ENCODE data around the gene TRANK1. TPM values are rescaled to one million over a fixed set of nuclear protein-coding genes. Genes with fewer than 3 reads are reported as not detected.

Gene TRANK1
- total and polyA plus RNA-seq, 4 donors, result 2.9 to 40.0 (median 10.2) TPM

GRCh38 chr3:36796881-36797280 is 148.0 kb downstream of the TRANK1 start (continued):
- TF ChIP-seq, protein P1, sequence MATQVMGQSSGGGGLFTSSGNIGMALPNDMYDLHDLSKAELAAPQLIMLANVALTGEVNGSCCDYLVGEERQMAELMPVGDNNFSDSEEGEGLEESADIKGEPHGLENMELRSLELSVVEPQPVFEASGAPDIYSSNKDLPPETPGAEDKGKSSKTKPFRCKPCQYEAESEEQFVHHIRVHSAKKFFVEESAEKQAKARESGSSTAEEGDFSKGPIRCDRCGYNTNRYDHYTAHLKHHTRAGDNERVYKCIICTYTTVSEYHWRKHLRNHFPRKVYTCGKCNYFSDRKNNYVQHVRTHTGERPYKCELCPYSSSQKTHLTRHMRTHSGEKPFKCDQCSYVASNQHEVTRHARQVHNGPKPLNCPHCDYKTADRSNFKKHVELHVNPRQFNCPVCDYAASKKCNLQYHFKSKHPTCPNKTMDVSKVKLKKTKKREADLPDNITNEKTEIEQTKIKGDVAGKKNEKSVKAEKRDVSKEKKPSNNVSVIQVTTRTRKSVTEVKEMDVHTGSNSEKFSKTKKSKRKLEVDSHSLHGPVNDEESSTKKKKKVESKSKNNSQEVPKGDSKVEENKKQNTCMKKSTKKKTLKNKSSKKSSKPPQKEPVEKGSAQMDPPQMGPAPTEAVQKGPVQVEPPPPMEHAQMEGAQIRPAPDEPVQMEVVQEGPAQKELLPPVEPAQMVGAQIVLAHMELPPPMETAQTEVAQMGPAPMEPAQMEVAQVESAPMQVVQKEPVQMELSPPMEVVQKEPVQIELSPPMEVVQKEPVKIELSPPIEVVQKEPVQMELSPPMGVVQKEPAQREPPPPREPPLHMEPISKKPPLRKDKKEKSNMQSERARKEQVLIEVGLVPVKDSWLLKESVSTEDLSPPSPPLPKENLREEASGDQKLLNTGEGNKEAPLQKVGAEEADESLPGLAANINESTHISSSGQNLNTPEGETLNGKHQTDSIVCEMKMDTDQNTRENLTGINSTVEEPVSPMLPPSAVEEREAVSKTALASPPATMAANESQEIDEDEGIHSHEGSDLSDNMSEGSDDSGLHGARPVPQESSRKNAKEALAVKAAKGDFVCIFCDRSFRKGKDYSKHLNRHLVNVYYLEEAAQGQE (IDR thresholded peaks at IDR 0.05), result no peak
- TF ChIP-seq HNF4A (conservative IDR thresholded peaks at IDR 0.05) (no peak), HNF4G (IDR thresholded peaks at IDR 0.05) (no peak)

- TF ChIP-seq HNF4A (conservative IDR thresholded peaks at IDR 0.05), result no peak
- no peak for TF ChIP-seq TAF1 (conservative IDR thresholded peaks at IDR 0.05)
- TF ChIP-seq, protein P2, sequence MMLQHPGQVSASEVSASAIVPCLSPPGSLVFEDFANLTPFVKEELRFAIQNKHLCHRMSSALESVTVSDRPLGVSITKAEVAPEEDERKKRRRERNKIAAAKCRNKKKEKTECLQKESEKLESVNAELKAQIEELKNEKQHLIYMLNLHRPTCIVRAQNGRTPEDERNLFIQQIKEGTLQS (IDR thresholded peaks at IDR 0.05), result no peak
- TF ChIP-seq NR2F2 (IDR thresholded peaks at IDR 0.05), result no peak
- TF ChIP-seq, protein P3, sequence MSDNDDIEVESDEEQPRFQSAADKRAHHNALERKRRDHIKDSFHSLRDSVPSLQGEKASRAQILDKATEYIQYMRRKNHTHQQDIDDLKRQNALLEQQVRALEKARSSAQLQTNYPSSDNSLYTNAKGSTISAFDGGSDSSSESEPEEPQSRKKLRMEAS (IDR thresholded peaks at IDR 0.05), result no peak
- TF ChIP-seq, protein P4, sequence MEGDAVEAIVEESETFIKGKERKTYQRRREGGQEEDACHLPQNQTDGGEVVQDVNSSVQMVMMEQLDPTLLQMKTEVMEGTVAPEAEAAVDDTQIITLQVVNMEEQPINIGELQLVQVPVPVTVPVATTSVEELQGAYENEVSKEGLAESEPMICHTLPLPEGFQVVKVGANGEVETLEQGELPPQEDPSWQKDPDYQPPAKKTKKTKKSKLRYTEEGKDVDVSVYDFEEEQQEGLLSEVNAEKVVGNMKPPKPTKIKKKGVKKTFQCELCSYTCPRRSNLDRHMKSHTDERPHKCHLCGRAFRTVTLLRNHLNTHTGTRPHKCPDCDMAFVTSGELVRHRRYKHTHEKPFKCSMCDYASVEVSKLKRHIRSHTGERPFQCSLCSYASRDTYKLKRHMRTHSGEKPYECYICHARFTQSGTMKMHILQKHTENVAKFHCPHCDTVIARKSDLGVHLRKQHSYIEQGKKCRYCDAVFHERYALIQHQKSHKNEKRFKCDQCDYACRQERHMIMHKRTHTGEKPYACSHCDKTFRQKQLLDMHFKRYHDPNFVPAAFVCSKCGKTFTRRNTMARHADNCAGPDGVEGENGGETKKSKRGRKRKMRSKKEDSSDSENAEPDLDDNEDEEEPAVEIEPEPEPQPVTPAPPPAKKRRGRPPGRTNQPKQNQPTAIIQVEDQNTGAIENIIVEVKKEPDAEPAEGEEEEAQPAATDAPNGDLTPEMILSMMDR (IDR thresholded peaks at IDR 0.05; ENCODE audit: low read depth, low read length, missing input control), result no peak
- TF ChIP-seq JUND (IDR thresholded peaks at IDR 0.05), result no peak
- no peak for TF ChIP-seq EGR1 (IDR thresholded peaks at IDR 0.05; ENCODE audit: low read depth in 2 of 2)
- no peak for TF ChIP-seq FOXA1 (IDR thresholded peaks at IDR 0.05)
- TF ChIP-seq SP1 (IDR thresholded peaks at IDR 0.05), result no peak
- TF ChIP-seq GABPA (IDR thresholded peaks at IDR 0.05 in 1 of 2, conservative IDR thresholded peaks at IDR 0.05 in 1 of 2), result no peak
- no peak for TF ChIP-seq HNF4G (IDR thresholded peaks at IDR 0.05)
- TF ChIP-seq RAD21 (IDR thresholded peaks at IDR 0.05), result no peak
- no peak overlapping the region for H3K27ac ChIP-seq (ENCODE audit: low read depth in 1 of 2, low read length in 2 of 2)
- no peaks in the 10 kb centered on the region for H3K9me3 ChIP-seq (ENCODE audit: control insufficient read depth in 4 of 4, low read length in 3 of 4)
- H3K27me3 ChIP-seq (ENCODE audit: control insufficient read depth in 4 of 4, insufficient read depth in 4 of 4, low read length in 3 of 4), result no peaks in the 10 kb centered on the region
- no peak overlapping the region for H3K4me3 ChIP-seq (ENCODE audit: low read depth in 1 of 3, low read length in 3 of 3)
- H3K9ac ChIP-seq (ENCODE audit: low read depth in 1 of 2, low read length in 2 of 2), result no peak overlapping the region
- WGBS, result 87% methylated on average over 2 of the region's 2 CpGs
- no peaks in the 10 kb centered on the region for H3K36me3 ChIP-seq (ENCODE audit: control insufficient read depth in 4 of 4, insufficient read depth in 3 of 4, low read depth in 1 of 4, low read length in 3 of 4)
- H3K4me1 ChIP-seq (ENCODE audit: control insufficient read depth in 4 of 4, insufficient read depth in 4 of 4, low read length in 3 of 4), result no peaks in the 10 kb centered on the region
- DNase-seq (ENCODE audit: low spot score), result no peak
Measured at GRCh38 chr3:36796161-36796560, 148.7 kb downstream of the TRANK1 start.

DNA sequence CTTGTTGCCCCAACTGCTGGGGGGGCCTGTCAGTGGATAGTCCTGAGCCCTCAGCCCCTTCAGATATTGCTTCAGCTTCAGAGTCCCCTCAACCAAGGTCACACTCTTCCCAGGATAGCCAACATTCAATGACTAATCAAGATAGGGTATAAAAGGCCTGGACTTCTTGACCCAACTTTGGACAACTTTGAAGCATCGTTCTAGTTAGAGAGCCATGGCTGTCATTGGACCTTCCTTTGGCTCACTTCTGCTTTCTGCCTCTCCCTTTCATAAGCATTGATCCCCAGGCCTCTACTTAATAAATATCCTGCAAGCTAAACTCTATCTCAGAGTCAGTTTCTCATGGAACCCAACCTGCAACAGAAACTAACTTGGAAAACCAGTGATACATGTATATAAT is 149.2 kb downstream of the TRANK1 start:
- Histone ChIP-seq H3K9ac (ENCODE audit: low read depth in 1 of 2, low read length in 2 of 2) (no peak overlapping the region), H3K27me3 (ENCODE audit: control insufficient read depth in 4 of 4, insufficient read depth in 4 of 4, low read length in 3 of 4) (no peaks in the 10 kb centered on the region), H3K4me1 (ENCODE audit: control insufficient read depth in 4 of 4, insufficient read depth in 4 of 4, low read length in 3 of 4) (no peaks in the 10 kb centered on the region), H3K27ac (ENCODE audit: low read depth in 1 of 2, low read length in 2 of 2) (no peak overlapping the region), H3K36me3 (ENCODE audit: control insufficient read depth in 4 of 4, insufficient read depth in 3 of 4, low read depth in 1 of 4, low read length in 3 of 4) (no peaks in the 10 kb centered on the region), H3K9me3 (ENCODE audit: control insufficient read depth in 4 of 4, low read length in 3 of 4) (no peaks in the 10 kb centered on the region), H3K4me3 (ENCODE audit: low read depth in 1 of 3, low read length in 3 of 3) (no peak overlapping the region)
- 75% methylated on average over 1 of the region's 1 CpG for WGBS
- no peak for DNase-seq (ENCODE audit: low spot score)
- TF ChIP-seq HNF4G (IDR thresholded peaks at IDR 0.05), result no peak
